Measurements from ENCODE around the gene ECHDC3. TPM values are rescaled to one million over a fixed set of nuclear protein-coding genes. Genes with fewer than 3 reads are reported as not detected.

ECHDC3 gene
- total RNA-seq, 1 experiment from 2014 or later, result 13.0 TPM

- Histone ChIP-seq H3K4me3 (replicated peaks in 1 of 2; ENCODE audit: low read depth in 1 of 2, low read length in 2 of 2) (no peak overlapping the region), H3K9ac (ENCODE audit: low read length) (no peak overlapping the region), H3K27ac (ENCODE audit: low read depth, low read length) (no peak overlapping the region), H3K27me3 (ENCODE audit: insufficient read depth, low read length) (no peaks in the 10 kb centered on the region), H4K20me1 (ENCODE audit: insufficient read depth) (no peaks in the 10 kb centered on the region), H3K79me2 (ENCODE audit: insufficient read depth, low read length) (no peaks in the 10 kb centered on the region), H2AFZ (ENCODE audit: low read depth, low read length, poor library complexity, severe bottlenecking) (no peak overlapping the region), H3K4me2 (ENCODE audit: low read length) (no peak overlapping the region), H3K9me2 (ENCODE audit: insufficient read depth) (0 out of 2 replicates have a peak, but pooled peaks cover 2% of the 10 kb centered on the region), H3K4me1 (ENCODE audit: control insufficient read depth in 1 of 2, insufficient read depth in 2 of 2, low read length in 2 of 2) (no peaks in the 10 kb centered on the region), H3K36me3 (ENCODE audit: control insufficient read depth in 1 of 2, insufficient read depth in 2 of 2, low read length in 2 of 2) (no peaks in the 10 kb centered on the region), H3K9me3 (ENCODE audit: control insufficient read depth in 1 of 2, insufficient read depth in 1 of 2, low read depth in 1 of 2, low read length in 2 of 2) (no peaks in the 10 kb centered on the region)
- ChIA-PET POLR2A (no interaction called here), CTCF (interaction anchor here (1.8 kb wide), 1 partner anchor 10 kb away, joined by 5 read pairs; no protein-coding TSS in a partner anchor), RAD21 (ENCODE audit: low non-redundant PET in 1 of 2, low total read pairs in 2 of 2, uncharacterized antibody in 2 of 2, unreplicated experiment in 2 of 2) (no interaction called here)
- BruUV-seq (replicated peaks), result no TSS peak
- no peak for TF ChIP-seq JUND (IDR thresholded peaks at IDR 0.05)
- TF ChIP-seq SP1 (IDR thresholded peaks at IDR 0.05; ENCODE audit: low read depth), result no peak
- TF ChIP-seq CEBPB (IDR thresholded peaks at IDR 0.05; ENCODE audit: low read depth), result no peak
- TF ChIP-seq POLR2A (IDR thresholded peaks at IDR 0.05; ENCODE audit: borderline replicate concordance, extremely low read depth, insufficient read depth, insufficient read length), result no peak
- TF ChIP-seq SRF (IDR thresholded peaks at IDR 0.05; ENCODE audit: low read depth), result no peak
- no peak for TF ChIP-seq TCF7L2 (IDR thresholded peaks at IDR 0.05; ENCODE audit: borderline replicate concordance, extremely low read depth, insufficient read depth, insufficient read length)
- TF ChIP-seq CBX3 (IDR thresholded peaks at IDR 0.05; ENCODE audit: low read depth), result no peak
- TF ChIP-seq FOSL1 (IDR thresholded peaks at IDR 0.05; ENCODE audit: low read depth), result no peak
- TF ChIP-seq ELF1 (IDR thresholded peaks at IDR 0.05; ENCODE audit: borderline replicate concordance, low read depth), result no peak
- TF ChIP-seq RAD21 (IDR thresholded peaks at IDR 0.05; ENCODE audit: low read depth), result no peak
- TF ChIP-seq CTCF (IDR thresholded peaks at IDR 0.05 in 2 of 3, conservative IDR thresholded peaks at IDR 0.05 in 1 of 3; ENCODE audit: borderline replicate concordance in 1 of 3, insufficient read depth in 1 of 3, low read depth in 2 of 3, low read length in 2 of 3), result no peak
- TF ChIP-seq ZBTB33 (IDR thresholded peaks at IDR 0.05; ENCODE audit: extremely low read depth, insufficient replicate concordance, low read length), result no peak
- no peak for TF ChIP-seq YY1 (IDR thresholded peaks at IDR 0.05; ENCODE audit: extremely low read depth, insufficient replicate concordance, low read depth, low read length)
- no peak for TF ChIP-seq ZFX (IDR thresholded peaks at IDR 0.05)
- no peak for TF ChIP-seq EGR1 (IDR thresholded peaks at IDR 0.05; ENCODE audit: low read depth)
- TF ChIP-seq ZNF274 (IDR thresholded peaks at IDR 0.05; ENCODE audit: low read depth, low read length), result no peak
- intact Hi-C loops (cut with micrococcal nuclease), result no loop called here
- ATAC-seq, result no peak
- DNase-seq (ENCODE audit: low read depth, low spot score), result no peak
Measured at GRCh38 chr10:11772575-11773288, 30.6 kb downstream of the ECHDC3 start.
